Sigmoid colon (tissue), 4 donors: ENCODE results near the gene SLC9A9.

ENCODE experiments used
- CTCF ChIP-seq, 4 experiments: fragments of 450-650 bp in 3 of 4; fragments of 200-600 bp in 1 of 4; IDR thresholded peaks; one replicate each; pipeline ENCODE4 v1.5.1; 2016 to 2019; ENCODE audit warnings: antibody characterized with exemption in 4 of 4, mild to moderate bottlenecking in 3 of 4, moderate library complexity in 2 of 4
- EP300 ChIP-seq, 4 donors: sonication (generic); formaldehyde crosslinking; IDR thresholded peaks; one replicate each; pipeline ENCODE4 v1.6.1; 2017; ENCODE audit warnings: antibody characterized with exemption in 4 of 4

- TF ChIP-seq CTCF (IDR thresholded peaks at IDR 0.05) (no peak), EP300 (IDR thresholded peaks at IDR 0.05) (no peak)
Observed at GRCh38 chr3:143396790-143397189, 451.5 kb downstream of the SLC9A9 start.
